B cell (primary cell): ENCODE data around the gene NDUFV2. TPM values are rescaled to one million over a fixed set of nuclear protein-coding genes. Genes with fewer than 3 reads are reported as not detected.

Source experiments
- ATAC-seq: fragments of 200-7000 bp; cut with Tn5 transposase; one replicate; pipeline ENCODE4 v1.10.0; 2021; ENCODE audit warnings: low read depth, mild to moderate bottlenecking, moderate number of reproducible peaks, moderate library complexity
- CTCF ChIA-PET: fragments of 350-600 bp; sonication (Branson Sonifier 250); formaldehyde crosslinking; loops from one replicate; lab custom pipeline; 2021; ENCODE audit warnings: antibody characterized with exemption, inconsistent platforms; lab: Charles Lee
- POLR2A ChIA-PET: fragments of 350-600 bp; sonication (Branson Sonifier 250); formaldehyde crosslinking; loops from one replicate; lab custom pipeline; 2021; ENCODE audit warnings: antibody characterized with exemption; lab: Charles Lee
- DNase-seq: peaks from one replicate; pipeline ENCODE4 v3.0.0; 2013
- H2AFZ ChIP-seq: 2 replicates; pipeline ENCODE4 v1.6.1; 2012; ENCODE audit warnings: mild to moderate bottlenecking, low read depth, low read length; ENCODE audit not compliant: insufficient read depth, poor library complexity, severe bottlenecking
- H3K27ac ChIP-seq, 2 donors: 1 replicate in 1 of 2; 2 replicates in 1 of 2; pipeline ENCODE4 v1.5.1; 2012 to 2013; ENCODE audit warnings: low read length in 2 of 2, mild to moderate bottlenecking in 2 of 2, moderate library complexity in 1 of 2
- H3K27me3 ChIP-seq, 4 experiments: fragments of 200-600 bp in 1 of 4; sonication (generic) in 1 of 4; replicated peaks in 1 of 4; 1 replicate in 2 of 4; 2 replicates in 2 of 4; pipeline versions ENCODE4 v1.6.1 to v1.7.0; 2013 to 2016; ENCODE audit warnings: low read length in 3 of 4, mild to moderate bottlenecking in 2 of 4, mixed read lengths in 1 of 4, moderate library complexity in 1 of 4; ENCODE audit not compliant: insufficient read depth in 4 of 4, control insufficient read depth in 3 of 4; ENCODE audit errors: control extremely low read depth in 1 of 4
- H3K36me3 ChIP-seq, 2 experiments: replicated peaks in 1 of 2; 1 replicate in 1 of 2; 2 replicates in 1 of 2; pipeline versions ENCODE4 v1.6.1 to v1.7.1; 2013; ENCODE audit warnings: low read length in 1 of 2; ENCODE audit not compliant: insufficient read depth in 2 of 2, control insufficient read depth in 1 of 2; ENCODE audit errors: control extremely low read depth in 1 of 2, extremely low read depth in 1 of 2
- H3K4me1 ChIP-seq, 2 donors: fragments of 200-600 bp in 1 of 2; sonication (generic) in 1 of 2; 1 replicate in 1 of 2; 2 replicates in 1 of 2; pipeline versions ENCODE4 v1.5.1 to v1.6.1; 2013 to 2017; ENCODE audit warnings: low read length in 2 of 2; ENCODE audit not compliant: control insufficient read depth in 2 of 2, insufficient read depth in 2 of 2
- H3K4me2 ChIP-seq: replicated peaks from 2 replicates; pipeline ENCODE3; 2012; ENCODE audit warnings: mild to moderate bottlenecking, low read depth, low read length; ENCODE audit not compliant: poor library complexity, severe bottlenecking
- H3K4me3 ChIP-seq, 5 experiments: fragments of 200-600 bp in 1 of 5; sonication (generic) in 1 of 5; 1 replicate in 3 of 5; 2 replicates in 2 of 5; pipeline versions ENCODE4 v1.5.1 to v1.7.0; 2011 to 2016; ENCODE audit warnings: low read length in 4 of 5, mild to moderate bottlenecking in 4 of 5, low read depth in 2 of 5, control low read depth in 1 of 5, moderate library complexity in 1 of 5; ENCODE audit not compliant: insufficient read depth in 1 of 5; ENCODE audit errors: control extremely low read depth in 1 of 5, extremely low read depth in 1 of 5
- H3K79me2 ChIP-seq: fragments of 200-600 bp; sonication (generic); one replicate; pipeline ENCODE4 v1.6.0; 2016; ENCODE audit warnings: low read length; ENCODE audit not compliant: control insufficient read depth, insufficient read depth
- H3K9ac ChIP-seq: fragments of 200-600 bp; sonication (generic); 2 replicates; pipeline ENCODE4 v1.6.1; 2017; ENCODE audit warnings: mild to moderate bottlenecking, low read length, moderate library complexity
- H3K9me3 ChIP-seq, 3 donors: one replicate each; pipeline versions ENCODE4 v1.6.1 to v1.7.1; 2013; ENCODE audit warnings: low read length in 2 of 3; ENCODE audit not compliant: control insufficient read depth in 2 of 3, insufficient read depth in 1 of 3; ENCODE audit errors: control extremely low read depth in 1 of 3
- H4K20me1 ChIP-seq: 2 replicates; pipeline ENCODE4 v1.6.0; 2012; ENCODE audit warnings: mild to moderate bottlenecking, low read length; ENCODE audit not compliant: insufficient read depth, control insufficient read depth, poor library complexity, severe bottlenecking
- H3K27ac Mint-ChIP-seq: one replicate; pipeline ENCODE4 v1.8.0; 2021; ENCODE audit warnings: mixed read lengths
- H3K27me3 Mint-ChIP-seq: one replicate; pipeline ENCODE4 v1.8.0; 2021; ENCODE audit warnings: mixed read lengths
- H3K4me1 Mint-ChIP-seq: one replicate; pipeline ENCODE4 v1.8.0; 2021; ENCODE audit warnings: mixed read lengths
- H3K4me3 Mint-ChIP-seq: one replicate; pipeline ENCODE4 v1.8.0; 2021; ENCODE audit warnings: mixed read lengths
- H3K9me3 Mint-ChIP-seq: one replicate; pipeline ENCODE4 v1.8.0; 2022; ENCODE audit warnings: mixed read lengths; ENCODE audit not compliant: insufficient read depth
- EZH2 ChIP-seq: IDR thresholded peaks from 2 replicates; pipeline ENCODE4 v1.6.1; 2012; ENCODE audit warnings: borderline replicate concordance, low read depth, mild to moderate bottlenecking, moderate library complexity, low read length; ENCODE audit not compliant: insufficient read depth, poor library complexity, severe bottlenecking
- WGBS: methylation state at CpG from one replicate; pipeline ENCODE4 v1.1.5; 2013; ENCODE audit warnings: missing lambda C conversion rate; ENCODE audit not compliant: insufficient coverage; 5-methylcytosine and 5-hydroxymethylcytosine counted together
- intact Hi-C: fragments of 100-400 bp; cut with micrococcal nuclease; formaldehyde crosslinking; loops from one replicate; pipeline ENCODE4 v1.10.0; 2022
- polyA plus RNA-seq: library from polyadenylated mRNA; depleted of rRNA; stranded (reverse); fragments of >200 nt; gene quantifications from 2 replicates; pipeline ENCODE4 v1.2.3, GENCODE V29; 2012
- total RNA-seq, 2 donors: library from RNA; stranded (reverse); fragments of 120-200 nt in 1 of 2; gene quantifications; 1 replicate in 1 of 2; 2 replicates in 1 of 2; pipeline versions ENCODE4 v1.2.3 to v1.2.4, GENCODE V29; 2013 to 2022
- TF ChIP-seq, protein P1 (sequence below): fragments of 200-600 bp; IDR thresholded peaks from one replicate; pipeline ENCODE4 v1.8.0; 2022; ENCODE audit warnings: antibody characterized with exemption, mild to moderate bottlenecking

NDUFV2 gene
- total and polyA plus RNA-seq, 2 donors (not counting 1 experiment from before 2014, with no cell fraction given), result 44.4 to 137 TPM

DNA sequence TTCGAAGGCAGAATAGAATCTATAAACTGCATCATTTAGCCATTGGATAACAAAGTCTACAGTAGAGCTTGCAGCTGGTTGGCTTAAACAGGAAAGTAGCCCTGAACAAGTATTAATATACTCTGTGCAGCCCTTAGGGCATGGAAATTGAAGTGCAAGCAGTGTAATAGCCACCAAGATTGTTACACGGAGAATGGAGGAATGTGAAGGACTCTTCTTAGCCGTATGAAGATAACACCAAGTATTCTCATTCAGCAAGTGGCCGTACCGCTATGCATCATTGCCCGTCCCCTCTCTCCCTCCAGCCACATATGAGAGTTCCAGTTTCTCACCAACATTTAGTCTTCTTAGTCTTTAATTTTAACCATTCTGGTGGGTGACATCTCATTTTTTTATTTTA lies 74.5 kb downstream of the NDUFV2 start:
- DNase-seq, result no peak
- Mint-ChIP-seq H3K27me3 (no peaks in the 10 kb centered on the region), H3K9me3 (no peaks in the 10 kb centered on the region), H3K4me3 (no peak overlapping the region), H3K4me1 (peaks cover 71% of the 10 kb centered on the region), H3K27ac (no peak overlapping the region)
- H3K36me3 ChIP-seq, result peaks cover 0 to 10% of the 10 kb centered on the region in 2 experiments
- H4K20me1 ChIP-seq, result peaks cover 77% of the 10 kb centered on the region
- no peak overlapping the region for H3K9ac ChIP-seq
- H3K79me2 ChIP-seq, result peaks cover 96% of the 10 kb centered on the region
- peaks cover 24 to 30% of the 10 kb centered on the region in 2 donors for H3K4me1 ChIP-seq
- H3K9me3 ChIP-seq, result peaks cover 0 to 6% (median 0%) of the 10 kb centered on the region in 3 donors
- H3K4me2 ChIP-seq, result no peak overlapping the region
- no peak for ATAC-seq
- ChIA-PET CTCF (no interaction called here), POLR2A (no interaction called here)
- no peak overlapping the region for H3K4me3 ChIP-seq
- no peak overlapping the region for H3K27ac ChIP-seq
- no peaks in the 10 kb centered on the region for H3K27me3 ChIP-seq
- no peak for TF ChIP-seq EZH2
- TF ChIP-seq, protein P1, sequence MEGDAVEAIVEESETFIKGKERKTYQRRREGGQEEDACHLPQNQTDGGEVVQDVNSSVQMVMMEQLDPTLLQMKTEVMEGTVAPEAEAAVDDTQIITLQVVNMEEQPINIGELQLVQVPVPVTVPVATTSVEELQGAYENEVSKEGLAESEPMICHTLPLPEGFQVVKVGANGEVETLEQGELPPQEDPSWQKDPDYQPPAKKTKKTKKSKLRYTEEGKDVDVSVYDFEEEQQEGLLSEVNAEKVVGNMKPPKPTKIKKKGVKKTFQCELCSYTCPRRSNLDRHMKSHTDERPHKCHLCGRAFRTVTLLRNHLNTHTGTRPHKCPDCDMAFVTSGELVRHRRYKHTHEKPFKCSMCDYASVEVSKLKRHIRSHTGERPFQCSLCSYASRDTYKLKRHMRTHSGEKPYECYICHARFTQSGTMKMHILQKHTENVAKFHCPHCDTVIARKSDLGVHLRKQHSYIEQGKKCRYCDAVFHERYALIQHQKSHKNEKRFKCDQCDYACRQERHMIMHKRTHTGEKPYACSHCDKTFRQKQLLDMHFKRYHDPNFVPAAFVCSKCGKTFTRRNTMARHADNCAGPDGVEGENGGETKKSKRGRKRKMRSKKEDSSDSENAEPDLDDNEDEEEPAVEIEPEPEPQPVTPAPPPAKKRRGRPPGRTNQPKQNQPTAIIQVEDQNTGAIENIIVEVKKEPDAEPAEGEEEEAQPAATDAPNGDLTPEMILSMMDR, result no peak
- 92% methylated on average over 5 of the region's 6 CpGs for WGBS
- H2AFZ ChIP-seq, result no peak overlapping the region
- intact Hi-C loops, result no loop called here

DNA sequence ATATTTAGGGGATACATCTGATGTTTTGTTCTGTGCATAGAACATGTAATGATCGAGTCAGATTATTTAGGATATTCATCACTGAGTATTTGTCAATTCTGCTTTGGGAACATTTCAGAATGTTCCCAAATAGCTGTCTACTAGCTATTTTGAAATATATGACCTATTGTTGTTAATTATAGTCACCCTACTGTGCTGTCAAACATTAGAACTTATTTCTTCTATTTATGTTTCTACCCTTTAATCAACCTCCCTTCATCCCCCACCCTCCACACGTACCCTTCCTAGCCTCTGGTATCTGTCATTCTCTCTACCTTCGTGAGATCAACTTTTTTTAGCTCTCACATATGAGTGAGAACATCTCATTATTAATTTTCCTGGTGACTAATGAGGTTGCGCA lies 75.0 kb downstream of the NDUFV2 start:
- Histone ChIP-seq H3K27ac (no peak overlapping the region), H3K9ac (no peak overlapping the region), H3K79me2 (peaks cover 92% of the 10 kb centered on the region), H3K4me1 (peaks cover 21 to 25% of the 10 kb centered on the region in 2 donors), H3K36me3 (peaks cover 0 to 10% of the 10 kb centered on the region in 2 experiments), H3K9me3 (peaks cover 0 to 6% (median 0%) of the 10 kb centered on the region in 3 donors), H3K4me2 (no peak overlapping the region), H4K20me1 (peaks cover 73% of the 10 kb centered on the region), H2AFZ (no peak overlapping the region), H3K4me3 (no peak overlapping the region), H3K27me3 (no peaks in the 10 kb centered on the region)
- Mint-ChIP-seq H3K9me3 (no peaks in the 10 kb centered on the region), H3K27me3 (no peaks in the 10 kb centered on the region), H3K4me1 (peaks cover 66% of the 10 kb centered on the region), H3K27ac (no peak overlapping the region), H3K4me3 (no peak overlapping the region)
- intact Hi-C loops, result no loop called here
- TF ChIP-seq, protein P1, result no peak
- no peak for TF ChIP-seq EZH2
- ATAC-seq (no peak), DNase-seq (no peak)
- ChIA-PET POLR2A (no interaction called here), CTCF (no interaction called here)
- 100% methylated on average over 1 of the region's 4 CpGs for WGBS
